ENCODE results near the gene SLC22A2. TPM values are rescaled to one million over a fixed set of nuclear protein-coding genes. Genes with fewer than 3 reads are reported as not detected.

Gene SLC22A2
- total RNA-seq, result 0.11 and 0.39 TPM in 2 replicates

GRCh38 chr6:160258346-160259142 is at the start of gene SLC22A2:
SLC22A2 (minus strand) TSS chr6:160258821; CDS start chr6:160258757, 64 bp downstream.

Other genes with a start within 250 kb of the SLC22A2 start
- gene SLC22A1, start 137.0 kb downstream of the SLC22A2 start, total RNA-seq, result 0.65 and 2.0 TPM in 2 replicates
- 2.7 and 15.7 TPM in 2 replicates for gene SLC22A3, start 89.6 kb upstream of the SLC22A2 start, total RNA-seq

All from placental epithelial cell (primary cell).